SK-N-SH (cell line): Measurements from ENCODE around the gene C17orf67. TPM values are rescaled to one million over a fixed set of nuclear protein-coding genes. Genes with fewer than 3 reads are reported as not detected.
A peak's percentile ranks its signal among the peaks of the same experiment; 100 is the strongest.

ENCODE experiments used
- CTCF ChIA-PET: fragments of 300-600, 350-600 bp; formaldehyde crosslinking; extraction: SDS; loops from one replicate; lab custom pipeline; 2021; lab: Yijun Ruan, JAX
- POLR2A ChIA-PET: fragments of 350-600 bp; sonication (Branson Sonifier 250); formaldehyde crosslinking; extraction: SDS; loops from one replicate; lab custom pipeline; 2020; ENCODE audit warnings: antibody characterized with exemption, inconsistent platforms; lab: Yijun Ruan, JAX
- DNase-seq: peaks from one replicate; pipeline ENCODE4 v3.0.0; 2012
- H2AFZ ChIP-seq: fragments of 200-600 bp; sonication (generic); 2 replicates; pipeline ENCODE4 v1.8.1; 2016; ENCODE audit warnings: antibody characterized with exemption, mild to moderate bottlenecking, low read depth
- H3F3A ChIP-seq: fragments of 200-600 bp; sonication (generic); replicated peaks from 2 replicates; pipeline ENCODE3; 2016; ENCODE audit warnings: antibody characterized with exemption, mild to moderate bottlenecking; ENCODE audit not compliant: insufficient read depth
- H3K27ac ChIP-seq, 2 experiments: fragments of 200-500 bp in 1 of 2; fragments of 200-600 bp in 1 of 2; sonication (Bioruptor generic) in 1 of 2; sonication (generic), shearing (Covaris generic) in 1 of 2; 2 replicates each; pipeline versions ENCODE4 v1.5.1 to v1.6.1; 2014 to 2016; ENCODE audit warnings: low read depth in 2 of 2, inconsistent platforms in 1 of 2, low read length in 1 of 2, mild to moderate bottlenecking in 1 of 2, mixed read lengths in 1 of 2
- H3K27me3 ChIP-seq: fragments of 200-600 bp; sonication (generic), shearing (Covaris generic); 2 replicates; pipeline ENCODE4 v1.6.1; 2016; ENCODE audit warnings: mixed run types; ENCODE audit not compliant: insufficient read depth
- H3K36me3 ChIP-seq, 2 experiments: fragments of 200-500 bp in 1 of 2; fragments of 200-600 bp in 1 of 2; sonication (Bioruptor generic) in 1 of 2; sonication (generic) in 1 of 2; replicated peaks in 1 of 2; 2 replicates each; pipeline versions ENCODE3 to v1.5.1; 2014 to 2016; ENCODE audit warnings: low read length in 1 of 2, mild to moderate bottlenecking in 1 of 2; ENCODE audit not compliant: insufficient read depth in 2 of 2, control insufficient read depth in 1 of 2
- H3K4me1 ChIP-seq, 2 experiments: fragments of 200-500 bp in 1 of 2; fragments of 200-600 bp in 1 of 2; sonication (Bioruptor generic) in 1 of 2; sonication (generic), shearing (Covaris generic) in 1 of 2; 2 replicates each; pipeline versions ENCODE4 v1.5.1 to v1.6.1; 2014 to 2016; ENCODE audit warnings: low read depth in 1 of 2, low read length in 1 of 2, mixed run types in 1 of 2; ENCODE audit not compliant: insufficient read depth in 2 of 2, control insufficient read depth in 1 of 2
- H3K4me2 ChIP-seq: fragments of 200-600 bp; sonication (generic), shearing (Covaris generic); 2 replicates; pipeline ENCODE4 v1.6.1; 2017; ENCODE audit warnings: mixed run types
- H3K4me3 ChIP-seq, 2 experiments: fragments of 200-500 bp in 1 of 2; fragments of 200-600 bp in 1 of 2; sonication (Bioruptor generic) in 1 of 2; sonication (generic), shearing (Covaris generic) in 1 of 2; 2 replicates each; pipeline versions ENCODE4 v1.5.1 to v1.8.1; 2014 to 2016; ENCODE audit warnings: low read depth in 2 of 2, inconsistent platforms in 1 of 2, low read length in 1 of 2, mild to moderate bottlenecking in 1 of 2, mixed read lengths in 1 of 2, moderate library complexity in 1 of 2
- H3K79me2 ChIP-seq: fragments of 200-600 bp; sonication (generic); 2 replicates; pipeline ENCODE4 v1.8.1; 2017; ENCODE audit warnings: mild to moderate bottlenecking; ENCODE audit not compliant: insufficient read depth
- H3K9ac ChIP-seq: fragments of 200-600 bp; sonication (generic); 2 replicates; pipeline ENCODE4 v1.6.1; 2017; ENCODE audit warnings: mixed run types
- H3K9me2 ChIP-seq: fragments of 200-600 bp; sonication (generic); 2 replicates; pipeline ENCODE4 v1.6.1; 2017; ENCODE audit warnings: mixed run types
- H3K9me3 ChIP-seq: fragments of 200-600 bp; sonication (generic); 2 replicates; pipeline ENCODE4 v1.6.1; 2017; ENCODE audit warnings: mixed run types, mild to moderate bottlenecking, moderate library complexity
- H4K20me1 ChIP-seq: fragments of 200-600 bp; sonication (generic); 2 replicates; pipeline ENCODE4 v1.6.1; 2017; ENCODE audit warnings: mild to moderate bottlenecking, mixed run types; ENCODE audit not compliant: insufficient read depth
- EP300 ChIP-seq, 2 experiments: IDR thresholded peaks; 2 replicates each; pipeline versions ENCODE4 v1.4.0 to v1.6.1; 2012; ENCODE audit warnings: borderline replicate concordance in 1 of 2, low read depth in 1 of 2, low read length in 1 of 2
- EZH2phosphoT487 ChIP-seq: fragments of 200-600 bp; sonication (generic); IDR thresholded peaks from 2 replicates; pipeline ENCODE4 v1.6.1; 2017; ENCODE audit warnings: low read depth, mixed run types, mild to moderate bottlenecking, antibody characterized with exemption, moderate library complexity, borderline replicate concordance
- IRF3 ChIP-seq: fragments of 150-350 bp; IDR thresholded peaks from 2 replicates; pipeline ENCODE4 v1.6.1; 2016; ENCODE audit warnings: mild to moderate bottlenecking, low read depth, low read length
- JUND ChIP-seq: IDR thresholded peaks from 2 replicates; pipeline ENCODE4 v1.4.0; 2012
- MEF2A ChIP-seq: IDR thresholded peaks from 2 replicates; pipeline ENCODE4 v1.4.0; 2012; ENCODE audit warnings: low read depth, borderline replicate concordance
- NFIC ChIP-seq: IDR thresholded peaks from 2 replicates; pipeline ENCODE4 v1.4.0; 2012; ENCODE audit warnings: borderline replicate concordance
- POLR2AphosphoS5 ChIP-seq: IDR thresholded peaks from 2 replicates; pipeline ENCODE4 v1.6.1; 2012; ENCODE audit warnings: low read depth, low read length
- REST ChIP-seq: IDR thresholded peaks from 2 replicates; pipeline ENCODE4 v1.6.1; 2012; ENCODE audit warnings: mild to moderate bottlenecking, low read depth, low read length, moderate library complexity
- RFX5 ChIP-seq: IDR thresholded peaks from 2 replicates; pipeline ENCODE4 v1.6.1; 2012; ENCODE audit warnings: mild to moderate bottlenecking, improper control_type of control experiment, low read length
- SIN3A ChIP-seq: IDR thresholded peaks from 2 replicates; pipeline ENCODE4 v1.6.1; 2012; ENCODE audit warnings: low read depth, mild to moderate bottlenecking, low read length, moderate library complexity, borderline replicate concordance
- USF2 ChIP-seq: fragments of 150-350 bp; IDR thresholded peaks from 2 replicates; pipeline ENCODE4 v1.6.1; 2017; ENCODE audit warnings: antibody characterized with exemption, low read length, low read depth, borderline replicate concordance
- ZBTB33 ChIP-seq: IDR thresholded peaks from 2 replicates; pipeline ENCODE4 v1.4.0; 2012; ENCODE audit warnings: low read depth, borderline replicate concordance
- WGBS: methylation state at CpG from one replicate; pipeline ENCODE4 v1.1.6; 2017; ENCODE audit warnings: low lambda C conversion rate; 5-methylcytosine and 5-hydroxymethylcytosine counted together
- polyA plus RNA-seq, 3 experiments: library from polyadenylated mRNA; depleted of rRNA; stranded (reverse); fragments of >200 nt; gene quantifications; 2 replicates each; pipeline ENCODE4 v1.2.3, GENCODE V29; 2012

The C17orf67 gene
- polyA plus RNA-seq, 1 of the 3 experiments (the other 2 are of a cell fraction), result 1.7 TPM

- no peak overlapping the region for H3K9ac ChIP-seq
- no peak overlapping the region for H3K4me3 ChIP-seq
- no peak overlapping the region for H2AFZ ChIP-seq
- no peaks in the 10 kb centered on the region for H4K20me1 ChIP-seq
- no peak overlapping the region for H3K4me2 ChIP-seq
- no peaks in the 10 kb centered on the region for H3K4me1 ChIP-seq
- no peaks in the 10 kb centered on the region for H3K79me2 ChIP-seq
- no peaks in the 10 kb centered on the region for H3K9me2 ChIP-seq
- H3K36me3 ChIP-seq, result no peaks in the 10 kb centered on the region
- no peaks in the 10 kb centered on the region for H3K9me3 ChIP-seq
- ChIA-PET POLR2A (no interaction called here), CTCF (interaction anchor here (1.2 to 1.6 kb wide), 2 partner anchors 58 to 157 kb away, joined by 3 to 4 read pairs; no protein-coding TSS in a partner anchor)
- no peak overlapping the region for H3K27ac ChIP-seq
- WGBS, result 37% methylated on average over 3 of the region's 3 CpGs
- no peaks in the 10 kb centered on the region; the same call in 1 of the 2 replicates for H3K27me3 ChIP-seq
- TF ChIP-seq ZBTB33 (no peak), SIN3A (no peak), RFX5 (no peak), REST (no peak), MEF2A (no peak), NFIC (no peak), POLR2AphosphoS5 (no peak), EZH2phosphoT487 (no peak), EP300 (IDR thresholded peaks at IDR 0.05; ENCODE audit: borderline replicate concordance in 1 of 2, low read depth in 1 of 2, low read length in 1 of 2) (no peak), USF2 (no peak), JUND (no peak), IRF3 (no peak)
- no peaks in the 10 kb centered on the region for H3F3A ChIP-seq
- peak; percentile 28 for DNase-seq
These were observed 60.6 kb downstream of the C17orf67 start for GRCh38 chr17:56773124-56773523.
